K562 (cell line): Measurements from ENCODE around the gene COQ10B. TPM values are rescaled to one million over a fixed set of nuclear protein-coding genes. Genes with fewer than 3 reads are reported as not detected.

Experiments used
- ARNT ChIP-seq, 2 experiments: fragments of 450-650 bp; IDR thresholded peaks; 2 replicates each; pipeline ENCODE4 v1.6.1; 2016; ENCODE audit warnings: mild to moderate bottlenecking in 1 of 2
- ASH1L ChIP-seq: fragments of 450-650 bp; IDR thresholded peaks from 2 replicates; pipeline ENCODE4 v1.6.1; 2018; ENCODE audit warnings: borderline replicate concordance, mild to moderate bottlenecking, low read depth; ENCODE audit not compliant: partially characterized antibody
- ATF6 ChIP-seq: sonication (generic); formaldehyde crosslinking; IDR thresholded peaks from 2 replicates; pipeline ENCODE4 v1.4.0; 2020; ENCODE audit warnings: mild to moderate bottlenecking, missing genetic modification reagents
- COPS2 ChIP-seq: fragments of 450-650 bp; conservative IDR thresholded peaks from 2 replicates; pipeline ENCODE4 v1.6.1; 2016; ENCODE audit warnings: mild to moderate bottlenecking, moderate library complexity
- E2F6 ChIP-seq, 2 experiments: IDR thresholded peaks; 2 replicates each; pipeline ENCODE4 v1.6.1; 2011; ENCODE audit warnings: borderline replicate concordance in 1 of 2, control low read depth in 1 of 2, low read depth in 1 of 2, low read length in 1 of 2, mild to moderate bottlenecking in 1 of 2, mixed read lengths in 1 of 2, moderate library complexity in 1 of 2; ENCODE audit not compliant: insufficient read depth in 1 of 2, insufficient read length in 1 of 2, poor library complexity in 1 of 2, severe bottlenecking in 1 of 2; ENCODE audit errors: extremely low read depth in 1 of 2
- ELK1 ChIP-seq: sonication (generic); formaldehyde crosslinking; IDR thresholded peaks from 2 replicates; pipeline ENCODE4 v1.8.1; 2022; ENCODE audit warnings: missing genetic modification reagents
- EWSR1 ChIP-seq: fragments of 450-650 bp; IDR thresholded peaks from 2 replicates; pipeline ENCODE4 v1.6.1; 2018; ENCODE audit warnings: borderline replicate concordance, mild to moderate bottlenecking, low read depth, moderate library complexity; ENCODE audit not compliant: partially characterized antibody
- JUND ChIP-seq, 2 experiments: IDR thresholded peaks; 2 replicates in 1 of 2; 3 replicates in 1 of 2; pipeline ENCODE4 v1.6.1; 2011; ENCODE audit warnings: borderline replicate concordance in 2 of 2, low read depth in 2 of 2, low read length in 2 of 2, improper control_type of control experiment in 1 of 2, missing biosample characterization in 1 of 2, missing genetic modification characterization in 1 of 2, missing genetic modification reagents in 1 of 2
- KAT7 ChIP-seq: sonication (generic); formaldehyde crosslinking; IDR thresholded peaks from 2 replicates; pipeline ENCODE4 v1.8.0; 2022; ENCODE audit warnings: missing genetic modification reagents, mild to moderate bottlenecking, borderline replicate concordance
- MEF2D ChIP-seq: conservative IDR thresholded peaks from 2 replicates; pipeline ENCODE4 v1.6.1; 2016; ENCODE audit warnings: low read depth, missing genetic modification characterization, missing compliant biosample characterization
- NFIX ChIP-seq: fragments of 250-450 bp; sonication (Bioruptor Pico); IDR thresholded peaks from 2 replicates; pipeline ENCODE4 v1.4.0; 2020; ENCODE audit warnings: low read depth, mild to moderate bottlenecking, moderate library complexity
- SIN3A ChIP-seq, 2 experiments: fragments of 150-350 bp in 1 of 2; IDR thresholded peaks; 2 replicates each; pipeline ENCODE4 v1.6.1; 2011 to 2016; ENCODE audit warnings: borderline replicate concordance in 2 of 2, low read depth in 2 of 2, low read length in 2 of 2, mild to moderate bottlenecking in 2 of 2, moderate library complexity in 2 of 2; ENCODE audit not compliant: control insufficient read depth in 1 of 2
- SRSF7 ChIP-seq: fragments of 200-400 bp; formaldehyde crosslinking; optimal IDR thresholded peaks from 2 replicates; pipeline ENCODE3; 2017; ENCODE audit warnings: mild to moderate bottlenecking, low read depth, low read length
- TAF15 ChIP-seq: fragments of 200-400 bp; formaldehyde crosslinking; IDR thresholded peaks from 2 replicates; pipeline ENCODE4 v1.6.1; 2017; ENCODE audit warnings: mild to moderate bottlenecking, low read depth, low read length, moderate library complexity
- TRIM25 ChIP-seq: fragments of 450-650 bp; IDR thresholded peaks from 2 replicates; pipeline ENCODE4 v1.7.0; 2016; ENCODE audit warnings: borderline replicate concordance
- USF1 ChIP-seq: sonication (generic); formaldehyde crosslinking; IDR thresholded peaks from 2 replicates; pipeline ENCODE4 v1.9.0; 2022; ENCODE audit warnings: mild to moderate bottlenecking, missing genetic modification reagents
- ZFPM2 ChIP-seq: fragments of 250-450 bp; sonication (Bioruptor Pico); IDR thresholded peaks from 2 replicates; pipeline ENCODE4 v1.5.1; 2022; ENCODE audit warnings: mild to moderate bottlenecking
- ZNF24 ChIP-seq: fragments of 450-650 bp; IDR thresholded peaks from 2 replicates; pipeline ENCODE4 v1.6.1; 2016
- polyA plus RNA-seq, 8 experiments: library from polyadenylated mRNA; depleted of rRNA in 4 of 8; stranded (reverse) in 5 of 8; unstranded in 3 of 8; fragments of >200 nt; fragmentation: Nextera tagmentation in 2 of 8; fragmentation: Illumina TruSeq in 1 of 8; extraction: Ambion mirVana in 2 of 8; extraction: Trizol in 1 of 8; gene quantifications; 2 replicates each; pipeline versions ENCODE4 v1.2.1 to v1.2.3, GENCODE V29; 2011 to 2014; ENCODE audit warnings: inconsistent platforms in 1 of 8, missing spikeins in 1 of 8
- total RNA-seq, 7 experiments: library from RNA; depleted of rRNA in 6 of 7; stranded (reverse); fragments of >200 nt in 6 of 7; fragmentation: Illumina TruSeq in 2 of 7; extraction: Trizol in 2 of 7; gene quantifications; 2 replicates each; pipeline versions ENCODE4 v1.2.1 to v1.2.3, GENCODE V29; 2011 to 2021; ENCODE audit warnings: low replicate concordance in 1 of 7

Gene COQ10B
- total and polyA plus RNA-seq, 9 of the 15 experiments (the other 6 are each of a cell fraction or from before 2014, with no cell fraction given), result 3.1 to 13.1 (median 7.7) TPM

GRCh38 chr2:197498937-197499593, 45.7 kb downstream of the COQ10B start (continued):
- TF ChIP-seq COPS2 (no peak), ATF6 (CRISPR knock-in tag) (no peak), USF1 (CRISPR knock-in tag) (peak; percentile 22; the same call in 1 of the 2 replicates), MEF2D (no peak), ZFPM2 (CRISPR knock-in tag) (no peak), EWSR1 (no peak), ASH1L (no peak), SRSF7 (no peak), TRIM25 (no peak), KAT7 (CRISPR knock-in tag) (0 out of 2 replicates have a peak, but pooled peaks have one; percentile 25), ZNF24 (0 out of 2 replicates have a peak, but pooled peaks have one; percentile 34), NFIX (CRISPR knock-in tag) (no peak), TAF15 (no peak), JUND (IDR thresholded peaks at IDR 0.05; ENCODE audit: borderline replicate concordance, low read depth, low read length) (no peak), JUND (tag; IDR thresholded peaks at IDR 0.05; ENCODE audit: borderline replicate concordance, low read depth, low read length) (no peak), ELK1 (CRISPR knock-in tag) (no peak), SIN3A (IDR thresholded peaks at IDR 0.05; ENCODE audit: borderline replicate concordance in 2 of 2, control insufficient read depth in 1 of 2, low read depth in 2 of 2, low read length in 2 of 2) (peak in 1 of 2 experiments; percentile 85; a peak in 2 of 4 replicates), E2F6 (IDR thresholded peaks at IDR 0.05; ENCODE audit: borderline replicate concordance in 1 of 2, extremely low read depth in 1 of 2, insufficient read depth in 1 of 2, insufficient read length in 1 of 2, low read depth in 1 of 2, low read length in 1 of 2, poor library complexity in 1 of 2, severe bottlenecking in 1 of 2) (peak in 1 of 2 experiments; percentile 48), ARNT (IDR thresholded peaks at IDR 0.05) (no peak)
